Activated CD8-positive, alpha-beta T cell treated with anti-CD3 and anti-CD28 coated beads for 36 hours (primary cell): ENCODE results near the gene TIMM22. TPM values are rescaled to one million over a fixed set of nuclear protein-coding genes. Genes with fewer than 3 reads are reported as not detected.

Experiments used
- ATAC-seq: fragments of 200-7000 bp; cut with Tn5 transposase; one replicate; pipeline ENCODE4 v1.10.0; 2021; ENCODE audit warnings: mild to moderate bottlenecking, moderate library complexity
- CTCF ChIA-PET: fragments of 350-600 bp; sonication (Branson Sonifier 250); formaldehyde crosslinking; loops from one replicate; lab custom pipeline; 2021; ENCODE audit warnings: antibody characterized with exemption; lab: Charles Lee
- POLR2A ChIA-PET: fragments of 350-600 bp; sonication (Branson Sonifier 250); formaldehyde crosslinking; loops from one replicate; lab custom pipeline; 2021; ENCODE audit warnings: antibody characterized with exemption; lab: Charles Lee
- DNase-seq: peaks from one replicate; pipeline ENCODE4 v3.0.0-alpha.2; 2020
- H3K27ac Mint-ChIP-seq: one replicate; pipeline ENCODE4 v1.8.0; 2021; ENCODE audit warnings: mild to moderate bottlenecking, mixed read lengths
- H3K27me3 Mint-ChIP-seq: one replicate; pipeline ENCODE4 v1.8.0; 2021; ENCODE audit warnings: mixed read lengths
- H3K36me3 Mint-ChIP-seq: one replicate; pipeline ENCODE4 v1.8.0; 2021; ENCODE audit warnings: low read depth, mixed read lengths
- H3K4me1 Mint-ChIP-seq: one replicate; pipeline ENCODE4 v1.8.0; 2021; ENCODE audit warnings: low read depth, mixed read lengths
- H3K4me3 Mint-ChIP-seq: one replicate; pipeline ENCODE4 v1.8.0; 2021; ENCODE audit warnings: mild to moderate bottlenecking, moderate library complexity, mixed read lengths
- H3K9me3 Mint-ChIP-seq: one replicate; pipeline ENCODE4 v1.8.0; 2021; ENCODE audit warnings: mixed read lengths
- CTCF ChIP-seq: fragments of 200-600 bp; IDR thresholded peaks from one replicate; pipeline ENCODE4 v1.8.0; 2022; ENCODE audit warnings: antibody characterized with exemption, mild to moderate bottlenecking
- intact Hi-C: fragments of 100-400 bp; cut with micrococcal nuclease; formaldehyde crosslinking; loops from one replicate; pipeline ENCODE4 v1.10.0; 2022
- total RNA-seq, 2 experiments: library from RNA; stranded (reverse); gene quantifications; one replicate each; pipeline ENCODE4 v1.2.3, GENCODE V29; 2021

TIMM22 gene
- total RNA-seq, 2 experiments from 2014 or later: 8.8 to 10.2 TPM

DNA sequence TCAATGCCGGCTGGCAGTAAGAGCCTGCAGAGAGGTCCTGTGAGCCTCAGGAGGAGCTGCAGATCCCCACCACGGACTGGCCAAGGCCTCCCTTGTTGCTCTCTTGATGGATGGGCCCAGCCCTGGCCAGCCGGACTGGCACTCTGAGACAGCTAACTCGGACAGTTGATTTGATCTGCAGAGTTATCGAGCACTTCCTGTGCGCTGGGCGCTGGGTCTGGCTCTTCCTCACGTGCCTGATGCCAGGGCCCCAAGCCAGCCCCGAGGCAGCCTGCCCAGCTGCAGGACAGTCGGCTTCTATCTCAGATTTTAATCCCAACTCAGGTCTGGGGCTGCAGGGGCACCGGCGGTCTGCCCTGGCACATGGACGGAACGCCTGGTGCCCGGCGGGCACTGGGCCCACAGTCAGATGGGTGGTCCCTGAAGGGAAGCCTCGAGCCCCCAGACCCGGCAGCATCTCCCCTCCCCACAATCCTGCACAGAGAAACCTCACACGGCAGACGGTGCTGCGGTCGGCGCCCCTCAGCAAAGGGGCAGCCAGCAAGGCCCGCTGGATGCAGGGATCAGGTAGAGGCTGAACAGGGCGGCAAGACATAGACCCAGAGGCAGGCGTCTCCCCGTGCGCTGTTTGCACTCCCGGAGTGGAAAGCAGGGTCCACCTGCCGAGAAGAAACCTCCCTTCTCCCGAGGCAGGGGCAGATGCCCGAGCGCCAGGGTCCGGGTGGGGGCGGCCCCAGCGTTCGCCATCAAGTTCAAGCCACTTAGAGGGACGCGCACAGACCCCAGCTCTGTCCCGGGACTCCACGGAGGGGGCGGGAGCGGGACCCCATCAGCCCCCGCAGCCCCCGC, 34.0 kb downstream of the TIMM22 start:
- CTCF ChIA-PET: no interaction called here
- ATAC-seq (no peak), DNase-seq (no peak)
- POLR2A ChIA-PET: no interaction called here
- Mint-ChIP-seq H3K9me3 (no peaks in the 10 kb centered on the region), H3K27ac (no peak overlapping the region), H3K4me1 (no peaks in the 10 kb centered on the region), H3K36me3 (peaks cover 2% of the 10 kb centered on the region), H3K4me3 (no peak overlapping the region), H3K27me3 (no peaks in the 10 kb centered on the region)
- no peak for TF ChIP-seq CTCF
- intact Hi-C loops: no loop called here

DNA sequence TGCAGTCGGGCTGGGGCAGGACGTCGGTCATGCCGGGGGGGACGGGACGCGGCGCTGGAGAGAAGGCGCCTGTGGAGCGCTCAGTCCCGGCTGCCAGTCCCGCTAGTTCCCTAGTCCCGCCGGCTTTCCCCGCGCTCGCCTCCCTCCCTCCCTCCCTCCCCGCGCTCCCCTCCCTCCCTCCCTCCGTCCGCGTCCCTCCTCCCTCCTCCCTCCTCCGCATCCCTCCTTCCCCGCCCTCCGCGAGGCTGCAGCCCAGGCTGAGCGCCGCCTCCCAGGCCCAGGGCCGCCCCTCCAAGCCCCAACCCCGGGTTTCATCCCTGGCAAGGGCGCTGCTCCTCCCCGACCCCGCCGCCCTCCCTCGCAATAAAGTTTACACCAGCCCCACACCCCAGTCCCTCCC, 34.8 kb downstream of the TIMM22 start:
- intact Hi-C loops: no loop called here
- Mint-ChIP-seq H3K4me3 (no peak overlapping the region), H3K4me1 (no peaks in the 10 kb centered on the region), H3K27me3 (no peaks in the 10 kb centered on the region), H3K27ac (no peak overlapping the region), H3K36me3 (peaks cover 2% of the 10 kb centered on the region), H3K9me3 (no peaks in the 10 kb centered on the region)
- ATAC-seq: no peak
- DNase-seq: no peak
- TF ChIP-seq CTCF: no peak
- POLR2A ChIA-PET: no interaction called here
- CTCF ChIA-PET: interaction anchor here (1.2 kb wide), 1 partner anchor 25 kb away, joined by 3 read pairs; no protein-coding TSS in a partner anchor

DNA sequence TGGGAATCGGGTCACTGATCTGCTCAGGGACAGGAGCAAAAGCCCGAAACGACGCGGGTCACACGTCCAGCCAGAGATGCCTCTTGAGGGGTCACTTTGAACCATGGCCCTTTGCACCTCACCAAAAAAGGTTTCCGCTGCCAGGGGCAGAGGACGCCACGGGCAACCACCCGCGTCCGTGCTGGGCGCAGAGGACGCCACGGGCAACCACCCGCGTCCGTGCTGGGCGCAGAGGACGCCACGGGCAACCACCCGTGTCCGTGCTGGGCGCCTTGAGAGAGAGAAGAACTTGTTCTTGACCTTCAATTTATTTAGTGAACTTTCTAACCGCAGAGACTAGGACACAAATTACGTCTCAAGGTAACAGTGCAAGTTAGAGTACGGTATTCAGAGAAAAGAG, 35.5 kb downstream of the TIMM22 start:
- Mint-ChIP-seq H3K4me1 (no peaks in the 10 kb centered on the region), H3K9me3 (no peaks in the 10 kb centered on the region), H3K27ac (no peak overlapping the region), H3K27me3 (no peaks in the 10 kb centered on the region), H3K4me3 (no peak overlapping the region), H3K36me3 (peaks cover 2% of the 10 kb centered on the region)
- CTCF ChIA-PET: interaction anchor here (1.2 kb wide), 1 partner anchor 24 kb away, joined by 3 read pairs; no protein-coding TSS in a partner anchor
- ATAC-seq (no peak), DNase-seq (no peak)
- no peak for TF ChIP-seq CTCF
- POLR2A ChIA-PET: no interaction called here
- intact Hi-C loops: no loop called here

GRCh38 chr17:1033503-1033902, 36.6 kb downstream of the TIMM22 start:
- POLR2A ChIA-PET: no interaction called here
- H3K27me3 Mint-ChIP-seq: no peaks in the 10 kb centered on the region
- no peak overlapping the region for H3K27ac Mint-ChIP-seq
- no peaks in the 10 kb centered on the region for H3K9me3 Mint-ChIP-seq
- DNase-seq (no peak), ATAC-seq (no peak)
- CTCF ChIA-PET: interaction anchor here (0.7 kb wide), 1 partner anchor 23 kb away, joined by 3 read pairs; no protein-coding TSS in a partner anchor
- intact Hi-C loops: no loop called here
- no peaks in the 10 kb centered on the region for H3K4me1 Mint-ChIP-seq
- peaks cover 2% of the 10 kb centered on the region for H3K36me3 Mint-ChIP-seq
- TF ChIP-seq CTCF: no peak
- no peak overlapping the region for H3K4me3 Mint-ChIP-seq

GRCh38 chr17:1034652-1035210, 37.8 kb downstream of the TIMM22 start:
- H3K27ac Mint-ChIP-seq: no peak overlapping the region
- DNase-seq (no peak), ATAC-seq (no peak)
- H3K36me3 Mint-ChIP-seq: peaks cover 2% of the 10 kb centered on the region
- H3K9me3 Mint-ChIP-seq: no peaks in the 10 kb centered on the region
- no peak for TF ChIP-seq CTCF
- ChIA-PET POLR2A (no interaction called here), CTCF (no interaction called here)
- H3K27me3 Mint-ChIP-seq: no peaks in the 10 kb centered on the region
- H3K4me3 Mint-ChIP-seq: no peak overlapping the region
- intact Hi-C loops: no loop called here
- H3K4me1 Mint-ChIP-seq: no peaks in the 10 kb centered on the region
